Mesodermal cell (in vitro differentiated cells): ENCODE measurements around the gene NCKIPSD. TPM values are rescaled to one million over a fixed set of nuclear protein-coding genes. Genes with fewer than 3 reads are reported as not detected.
"Not testable (repeated sequence)": the region's sequence is repeated elsewhere in the genome, so short reads cannot be mapped to it uniquely, and the experiment has no call there.

Experiments used
- H3K27ac ChIP-seq: 2 replicates; pipeline ENCODE4 v1.7.0; 2013; ENCODE audit warnings: mild to moderate bottlenecking, low read depth, low read length, moderate library complexity; ENCODE audit not compliant: severe bottlenecking
- H3K36me3 ChIP-seq: 2 replicates; pipeline ENCODE4 v1.7.1; 2013; ENCODE audit warnings: mild to moderate bottlenecking, low read length, moderate library complexity; ENCODE audit not compliant: control insufficient read depth, insufficient read depth
- H3K4me1 ChIP-seq: one replicate; pipeline ENCODE4 v1.7.1; 2013; ENCODE audit warnings: mild to moderate bottlenecking, low read length; ENCODE audit not compliant: insufficient read depth, control insufficient read depth, poor library complexity, severe bottlenecking
- H3K4me3 ChIP-seq: 2 replicates; pipeline ENCODE4 v1.7.0; 2013; ENCODE audit warnings: low read length, control low read depth, mild to moderate bottlenecking; ENCODE audit not compliant: insufficient read depth, poor library complexity, severe bottlenecking; ENCODE audit errors: extremely low read depth
- H3K9me3 ChIP-seq: 2 replicates; pipeline ENCODE4 v1.7.1; 2013; ENCODE audit warnings: mild to moderate bottlenecking, low read length, moderate library complexity; ENCODE audit not compliant: control insufficient read depth
- WGBS, 2 experiments: methylation state at CpG; one replicate each; pipeline ENCODE4 v1.1.5; 2013; ENCODE audit warnings: missing lambda C conversion rate in 2 of 2; ENCODE audit not compliant: insufficient coverage in 2 of 2; 5-methylcytosine and 5-hydroxymethylcytosine counted together
- polyA plus RNA-seq, 2 experiments: library from polyadenylated mRNA; stranded (reverse); fragments of 50-300 nt; gene quantifications; one replicate each; pipeline ENCODE4 v1.2.3, GENCODE V29; 2013

NCKIPSD gene
- polyA plus RNA-seq (2013, experiment 1 of 2), result 23.4 TPM
- polyA plus RNA-seq (2013, experiment 2 of 2), result 20.1 TPM

DNA sequence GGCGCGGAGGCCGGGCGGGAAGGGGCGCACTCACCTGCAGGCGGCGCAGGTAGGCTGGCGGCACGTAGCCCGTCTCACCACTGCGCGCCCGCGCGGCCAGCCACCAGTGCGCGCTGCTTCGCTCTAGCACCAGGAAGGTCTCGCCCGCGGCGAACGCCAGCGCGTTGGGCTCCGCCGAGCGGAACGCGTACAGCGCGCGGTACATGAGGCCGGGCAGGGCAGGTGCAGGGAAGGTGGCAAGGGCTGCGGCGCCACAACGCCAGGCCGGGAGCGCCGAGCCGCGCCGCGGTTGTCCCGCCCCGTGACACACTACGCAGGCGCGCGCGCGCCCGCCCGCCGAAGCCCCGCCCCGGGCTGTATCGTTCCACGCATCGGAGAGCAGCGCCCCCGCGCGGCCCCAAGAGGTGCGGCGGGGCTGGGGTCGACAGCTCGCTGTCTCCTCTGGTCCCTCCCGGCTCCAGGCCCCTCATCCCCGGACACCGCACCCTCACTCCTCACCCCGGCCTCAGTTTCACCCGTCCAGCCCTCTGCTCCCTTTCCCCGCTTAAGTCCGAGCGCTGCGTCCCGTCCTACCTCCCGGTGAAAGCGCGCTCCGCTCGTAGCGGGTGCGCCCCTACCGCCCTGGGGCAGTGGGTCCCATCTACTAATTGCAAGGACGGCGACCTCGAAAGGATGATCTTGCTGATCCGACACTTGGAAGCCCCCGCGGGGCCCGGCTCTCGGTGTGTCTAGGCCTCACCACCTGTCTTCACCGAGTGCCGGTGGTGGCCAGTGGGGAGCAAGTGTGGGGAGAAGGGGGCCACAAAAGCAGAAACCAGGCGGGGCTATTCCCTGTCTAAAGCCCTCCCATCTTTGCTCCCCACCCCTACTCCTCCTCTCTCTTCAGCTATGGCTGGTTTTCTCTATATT, at the start of gene NCKIPSD:
TSS of gene NCKIPSD (minus strand) at position 313 of the 909 bp plus-strand sequence. CDS start at position 205, 108 bp downstream.
- Histone ChIP-seq H3K9me3 (no peaks in the 10 kb centered on the region), H3K4me1 (peaks cover 21% of the 10 kb centered on the region), H3K27ac (peak within 1 kb of the TSS; percentile 49), H3K36me3 (peaks cover 69% of the 10 kb centered on the region), H3K4me3 (peak within 1 kb of the TSS; percentile 90)
- 3 to 4% methylated on average over 66 to 67 of the region's 97 CpGs for WGBS, 2 experiments

DNA sequence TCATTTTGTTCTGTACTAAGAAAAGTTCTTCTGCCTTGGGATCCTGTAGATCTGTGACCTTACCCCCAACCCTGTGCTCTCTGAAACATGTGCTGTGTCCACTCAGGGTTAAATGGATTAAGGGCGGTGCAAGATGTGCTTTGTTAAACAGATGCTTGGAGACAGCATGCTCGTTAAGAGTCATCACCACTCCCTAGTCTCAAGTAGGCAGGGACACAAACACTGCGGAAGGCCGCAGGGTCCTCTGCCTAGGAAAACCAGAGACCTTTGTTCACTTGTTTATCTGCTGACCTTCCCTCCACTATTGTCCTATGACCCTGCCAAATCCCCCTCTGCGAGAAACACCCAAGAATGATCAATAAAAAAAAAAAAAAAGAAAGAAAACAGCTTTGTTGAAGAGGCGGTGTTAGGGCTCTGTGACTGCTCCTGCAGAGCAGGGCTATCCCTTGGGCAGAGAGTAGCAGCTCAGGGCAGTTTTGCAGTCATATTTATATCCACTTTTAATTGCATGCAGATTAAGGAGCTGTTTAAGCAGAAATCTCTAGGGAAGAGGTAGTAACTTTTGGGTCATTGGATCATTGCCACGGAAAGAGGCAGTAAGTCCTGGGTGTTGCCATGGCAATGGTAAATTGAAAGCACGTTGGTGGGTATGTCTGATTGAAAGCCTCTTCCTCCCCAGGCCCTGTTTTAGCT, 49.5 kb upstream of the NCKIPSD start:
- 80% methylated on average over 2 of the region's 8 CpGs; no CpG with 5 or more reads in 1 of the 2 experiments for WGBS, 2 experiments
- H3K9me3 ChIP-seq, H3K4me3 ChIP-seq, H3K27ac ChIP-seq, H3K4me1 ChIP-seq, H3K36me3 ChIP-seq: not testable (repeated sequence)

DNA sequence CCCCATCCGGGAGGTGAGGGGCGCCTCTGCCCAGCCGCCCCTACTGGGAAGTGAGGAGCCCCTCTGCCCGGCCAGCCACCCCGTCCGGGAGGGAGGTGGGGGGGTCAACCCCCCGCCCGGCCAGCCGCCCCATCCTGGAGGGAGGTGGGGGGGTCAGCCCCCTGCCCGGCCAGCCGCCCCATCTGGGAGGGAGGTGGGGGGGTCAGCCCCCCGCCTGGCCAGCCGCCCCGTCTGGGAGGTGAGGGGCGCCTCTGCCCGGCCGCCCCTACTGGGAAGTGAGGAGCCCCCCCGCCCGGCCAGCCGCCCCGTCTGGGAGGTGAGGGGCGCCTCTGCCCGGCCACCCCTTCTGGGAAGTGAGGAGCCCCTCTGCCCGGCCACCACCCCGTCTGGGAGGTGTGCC, 48.8 kb upstream of the NCKIPSD start:
- H3K9me3 ChIP-seq, H3K4me1 ChIP-seq, H3K36me3 ChIP-seq, H3K4me3 ChIP-seq, H3K27ac ChIP-seq: not testable (repeated sequence)
- 100% methylated on average over 1 of the region's 25 CpGs; no CpG with 5 or more reads in 1 of the 2 experiments for WGBS, 2 experiments

DNA sequence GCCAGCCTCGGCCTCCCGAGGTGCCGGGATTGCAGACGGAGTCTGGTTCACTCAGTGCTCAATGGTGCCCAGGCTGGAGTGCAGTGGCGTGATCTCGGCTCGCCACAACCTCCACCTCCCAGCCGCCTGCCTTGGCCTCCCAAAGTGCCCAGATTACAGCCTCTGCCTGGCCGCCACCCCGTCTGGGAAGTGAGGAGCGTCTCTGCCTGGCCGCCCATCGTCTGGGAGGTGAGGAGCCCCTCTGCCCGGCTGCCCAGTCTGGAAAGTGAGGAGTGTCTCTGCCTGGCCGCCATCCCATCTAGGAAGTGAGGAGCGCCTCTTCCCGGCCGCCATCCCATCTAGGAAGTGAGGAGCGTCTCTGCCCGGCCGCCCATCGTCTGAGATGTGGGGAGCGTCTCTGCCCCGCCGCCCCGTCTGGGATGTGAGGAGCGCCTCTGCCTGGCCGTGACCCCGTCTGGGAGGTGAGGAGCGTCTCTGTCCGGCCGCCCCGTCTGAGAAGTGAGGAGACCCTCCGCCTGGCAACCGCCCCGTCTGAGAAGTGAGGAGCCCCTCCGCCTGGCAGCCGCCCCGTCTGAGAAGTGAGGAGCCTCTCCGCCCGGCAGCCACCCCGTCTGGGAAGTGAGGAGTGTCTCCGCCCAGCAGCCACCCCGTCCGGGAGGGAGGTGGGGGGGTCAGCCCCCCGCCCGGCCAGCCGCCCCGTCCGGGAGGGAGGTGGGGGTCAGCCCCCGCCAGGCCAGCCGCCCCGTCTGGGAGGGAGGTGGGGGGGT, 48.2 kb upstream of the NCKIPSD start:
- H3K27ac ChIP-seq, H3K9me3 ChIP-seq, H3K4me3 ChIP-seq, H3K36me3 ChIP-seq, H3K4me1 ChIP-seq: not testable (repeated sequence)
- 100% methylated on average over 3 of the region's 53 CpGs; no CpG with 5 or more reads in 1 of the 2 experiments for WGBS, 2 experiments

DNA sequence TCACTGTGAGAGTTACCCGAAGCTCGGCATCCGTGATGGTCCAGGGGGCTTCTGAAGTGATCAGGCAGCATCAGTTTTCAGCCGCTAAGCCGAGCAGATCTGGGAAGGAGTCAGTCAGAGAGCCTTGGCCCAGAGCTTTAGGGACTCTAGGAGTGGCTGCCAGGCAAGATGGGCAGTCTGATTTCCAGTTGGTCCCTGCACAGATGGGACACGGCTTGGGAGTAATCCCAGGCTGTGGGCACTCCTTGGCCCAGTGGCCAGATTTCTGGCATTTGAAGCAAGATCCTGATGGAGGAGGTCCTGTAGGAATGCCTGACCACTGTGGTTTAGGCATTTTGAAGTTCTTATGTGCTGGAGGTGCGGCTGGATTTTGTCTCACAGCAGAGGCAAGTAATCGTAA, 41.8 kb upstream of the NCKIPSD start:
- no peak overlapping the region for H3K4me3 ChIP-seq
- H3K27ac ChIP-seq, result no peak overlapping the region
- WGBS, 2 experiments, result 88 to 91% methylated on average over 6 of the region's 8 CpGs
- H3K4me1 ChIP-seq, result no peaks in the 10 kb centered on the region
- H3K9me3 ChIP-seq, result no peaks in the 10 kb centered on the region
- H3K36me3 ChIP-seq, result no peaks in the 10 kb centered on the region

DNA sequence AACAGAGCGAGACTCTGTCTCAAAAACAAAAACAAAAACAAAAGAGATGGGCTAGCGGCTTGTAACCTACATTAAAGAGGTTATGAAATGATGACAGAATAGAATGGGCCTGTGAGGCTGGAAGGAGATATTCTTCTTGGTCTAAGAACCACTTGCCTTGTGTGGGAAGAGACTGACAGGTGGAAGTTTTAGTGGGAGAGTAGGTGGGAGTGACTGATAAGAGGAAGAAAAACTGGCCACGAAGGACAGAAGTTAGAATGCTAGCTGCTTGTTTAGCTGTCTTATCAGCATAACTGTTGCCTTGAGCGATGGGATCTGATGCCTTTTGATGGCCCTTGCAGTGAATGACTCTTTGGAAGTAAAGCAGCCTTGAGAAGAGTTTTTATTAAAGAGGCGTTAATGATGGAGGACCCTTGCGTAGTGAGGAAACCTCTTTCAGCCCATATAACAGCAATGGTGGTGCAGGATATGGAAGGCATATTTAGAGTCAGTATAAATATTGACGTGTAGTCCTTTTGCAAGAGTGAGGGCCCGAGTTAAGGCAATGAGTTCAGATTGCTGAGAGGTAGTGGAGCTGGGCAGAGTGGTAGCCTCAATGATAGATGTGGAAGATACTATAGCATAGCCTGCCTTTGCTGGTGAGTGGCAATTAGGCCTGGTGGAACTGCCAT, 39.6 kb upstream of the NCKIPSD start:
- not testable (repeated sequence) for H3K4me3 ChIP-seq, H3K9me3 ChIP-seq, H3K27ac ChIP-seq, H3K36me3 ChIP-seq, H3K4me1 ChIP-seq
- 85% methylated on average over 5 to 6 of the region's 8 CpGs for WGBS, 2 experiments

DNA sequence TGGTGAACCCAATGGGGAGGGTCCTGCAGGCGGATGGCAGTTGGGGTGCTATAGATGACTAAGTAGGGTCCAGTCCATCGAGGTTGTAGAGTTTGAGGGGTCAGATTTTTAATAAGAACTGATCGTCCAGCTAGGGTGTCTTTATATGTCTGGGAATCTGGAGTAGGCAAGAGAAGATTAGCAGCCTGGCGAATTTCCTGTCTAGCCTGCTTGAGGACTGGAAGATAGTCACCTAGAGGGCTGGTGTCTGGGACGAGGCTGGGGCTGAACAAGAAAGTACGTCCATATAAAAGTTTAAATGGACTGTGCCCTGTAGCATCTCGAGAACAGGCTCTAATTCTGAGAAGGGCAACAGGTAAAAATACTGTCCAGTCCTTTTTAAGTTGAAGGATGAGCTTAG, 38.0 kb upstream of the NCKIPSD start:
- Histone ChIP-seq H3K4me1 (no peaks in the 10 kb centered on the region), H3K9me3 (no peaks in the 10 kb centered on the region), H3K36me3 (no peaks in the 10 kb centered on the region), H3K27ac (no peak overlapping the region), H3K4me3 (no peak overlapping the region)
- 84 to 94% methylated on average over 5 to 7 of the region's 7 CpGs for WGBS, 2 experiments

DNA sequence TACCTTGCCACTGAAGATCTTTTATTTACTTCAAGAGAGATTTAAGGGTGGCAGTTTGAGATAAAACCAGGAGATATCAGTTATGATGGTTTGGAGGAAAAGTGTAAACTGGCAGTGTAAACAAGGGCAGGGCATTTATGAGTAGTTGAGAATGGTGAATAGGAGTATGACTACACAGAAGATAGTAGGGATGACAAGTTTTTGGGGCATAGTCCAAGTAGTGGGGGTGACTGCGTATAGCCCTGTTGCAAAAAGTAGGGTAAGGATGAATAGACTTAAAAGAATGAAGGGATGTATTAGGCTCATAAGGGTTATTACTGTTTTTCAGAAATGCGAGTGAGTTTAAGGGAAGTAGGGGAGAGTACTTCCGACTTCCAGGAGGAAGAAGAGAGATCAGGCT, 37.6 kb upstream of the NCKIPSD start:
- H3K36me3 ChIP-seq, H3K4me3 ChIP-seq, H3K4me1 ChIP-seq, H3K9me3 ChIP-seq, H3K27ac ChIP-seq: not testable (repeated sequence)
- 90 to 91% methylated on average over 3 of the region's 3 CpGs for WGBS, 2 experiments

DNA sequence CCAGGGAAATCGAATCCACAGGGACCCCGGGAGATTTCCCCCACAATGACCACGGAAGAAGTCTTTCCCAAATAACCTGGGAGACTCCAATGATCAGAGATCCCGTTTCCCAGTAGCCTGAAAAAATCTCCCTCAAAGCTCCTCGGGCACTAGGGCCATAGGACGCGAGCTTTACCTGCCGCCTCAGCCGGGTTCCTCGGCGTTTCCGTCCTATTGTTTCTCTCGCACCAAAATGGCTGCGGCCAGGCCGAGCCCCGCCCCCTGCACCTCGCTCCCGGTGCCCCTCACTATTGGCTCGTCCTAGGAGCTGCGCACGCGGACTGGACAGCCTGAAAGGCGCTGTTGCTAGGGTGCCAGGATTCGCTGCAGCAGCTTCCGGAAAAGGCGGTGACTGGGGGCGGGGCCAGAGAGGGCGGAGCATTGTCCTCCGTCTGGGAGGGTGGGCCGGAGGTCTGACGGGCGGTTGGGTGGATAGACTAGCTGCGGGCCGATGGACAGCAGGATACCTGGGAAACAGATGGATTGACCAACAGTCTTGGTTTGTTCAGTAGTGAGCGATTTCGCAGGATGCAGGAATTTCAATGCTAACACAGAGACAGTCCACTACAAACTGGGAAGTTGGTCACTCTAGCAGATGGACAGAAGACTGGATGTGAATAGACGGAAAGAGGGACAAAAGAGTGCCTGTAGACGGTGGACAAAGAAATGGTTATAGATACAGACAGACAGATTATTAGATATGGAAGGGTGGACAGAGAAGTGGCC, 31.4 kb upstream of the NCKIPSD start, which contains the start of gene IP6K2:
TSS of gene IP6K2 (minus strand) at position 240 of the 765 bp plus-strand sequence. CDS start 21,930 bp downstream, outside the sequence.
- peaks cover 31% of the 10 kb centered on the region for H3K36me3 ChIP-seq
- peaks cover 10% of the 10 kb centered on the region for H3K4me1 ChIP-seq
- H3K27ac ChIP-seq, result peak within 1 kb of the TSS; percentile 97
- H3K9me3 ChIP-seq, result no peaks in the 10 kb centered on the region
- WGBS, 2 experiments, result 6% methylated on average over 22 to 36 of the region's 38 CpGs
- H3K4me3 ChIP-seq, result peak within 1 kb of the TSS; percentile 98
